Activated T-cell treated with anti-CD3 and anti-CD28 coated beads, Interleukin-2, amount 50 U/mL, for 72 hours (primary cell): Measurements from ENCODE around the gene GRID1. TPM values are rescaled to one million over a fixed set of nuclear protein-coding genes. Genes with fewer than 3 reads are reported as not detected.

Source experiments
- ATAC-seq, 2 donors: fragments of 150-1000 bp; cut with Tn5 transposase; replicated peaks in 1 of 2; 2 replicates each; pipeline ENCODE4 v1.10.0; 2021; ENCODE audit warnings: moderate library complexity in 2 of 2, mild to moderate bottlenecking in 1 of 2
- DNase-seq, 2 donors: peaks; one replicate each; pipeline ENCODE4 v3.0.0; 2021 to 2022; ENCODE audit warnings: mixed read lengths in 1 of 2
- H3K27ac Mint-ChIP-seq: one replicate; pipeline ENCODE4 v1.8.0; 2022; ENCODE audit warnings: mild to moderate bottlenecking, moderate library complexity, mixed read lengths
- H3K27me3 Mint-ChIP-seq: one replicate; pipeline ENCODE4 v1.8.0; 2022; ENCODE audit warnings: low read depth, mixed read lengths
- H3K36me3 Mint-ChIP-seq, 2 donors: one replicate each; pipeline ENCODE4 v1.8.0; 2022; ENCODE audit warnings: mixed read lengths in 2 of 2, mild to moderate bottlenecking in 1 of 2; ENCODE audit not compliant: insufficient read depth in 2 of 2
- H3K4me1 Mint-ChIP-seq: one replicate; pipeline ENCODE4 v1.8.0; 2022; ENCODE audit warnings: low read depth, mixed read lengths
- H3K4me3 Mint-ChIP-seq, 2 donors: one replicate each; pipeline ENCODE4 v1.8.0; 2022; ENCODE audit warnings: mild to moderate bottlenecking in 2 of 2, mixed read lengths in 2 of 2, moderate library complexity in 2 of 2
- H3K9me3 Mint-ChIP-seq, 2 donors: one replicate each; pipeline ENCODE4 v1.8.0; 2022; ENCODE audit warnings: mixed read lengths in 2 of 2
- total RNA-seq, 2 donors: library from RNA; stranded (reverse); gene quantifications; one replicate each; pipeline ENCODE4 v1.2.3, GENCODE V29; 2022

GRID1 gene
- total RNA-seq, 2 donors from 2014 or later, result not detected

DNA sequence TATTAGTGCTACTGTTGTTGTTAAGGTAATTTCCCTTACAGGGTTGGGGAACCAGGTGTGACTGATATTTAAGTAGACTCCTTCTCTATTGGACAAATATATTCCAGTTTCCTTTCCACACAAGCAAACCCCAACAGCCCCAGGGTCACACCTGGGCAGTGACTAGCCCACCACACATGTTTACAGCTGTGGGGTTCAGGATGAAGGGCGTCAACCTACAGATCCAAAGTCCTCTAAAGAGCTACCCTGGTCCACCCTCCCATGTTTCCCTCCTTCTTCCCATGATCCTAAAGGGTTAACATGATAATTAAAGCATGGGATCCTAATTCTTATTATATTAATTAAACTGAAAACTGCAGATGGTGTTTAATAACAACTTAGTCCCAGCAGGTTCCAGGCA, 701.5 kb downstream of the GRID1 start:
- H3K36me3 Mint-ChIP-seq, result no peaks in the 10 kb centered on the region
- no peak for DNase-seq
- H3K4me1 Mint-ChIP-seq, result no peaks in the 10 kb centered on the region
- no peaks in the 10 kb centered on the region for H3K9me3 Mint-ChIP-seq
- no peak overlapping the region for H3K27ac Mint-ChIP-seq
- H3K27me3 Mint-ChIP-seq, result no peaks in the 10 kb centered on the region
- no peak overlapping the region for H3K4me3 Mint-ChIP-seq
- ATAC-seq, result no peak

DNA sequence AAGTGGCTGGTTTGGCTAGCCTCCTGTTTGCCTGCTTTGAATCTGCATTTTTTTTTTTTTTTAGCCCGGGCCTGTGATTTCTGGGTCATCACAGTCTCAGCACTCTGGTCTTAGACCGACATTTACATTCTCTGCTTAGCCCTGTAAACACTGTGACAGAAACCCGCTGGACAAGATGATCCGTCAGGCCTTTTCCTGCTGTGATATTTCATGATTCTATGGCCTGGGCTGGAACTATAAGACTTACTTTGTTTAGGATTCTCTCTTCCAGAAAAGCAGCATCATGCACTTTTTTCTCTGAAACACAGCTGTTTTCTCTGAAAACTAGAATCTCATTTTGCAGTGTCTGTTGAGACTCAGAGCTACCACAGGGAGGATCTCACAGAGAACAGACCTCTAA, 705.5 kb downstream of the GRID1 start:
- Mint-ChIP-seq H3K36me3 (no peaks in the 10 kb centered on the region), H3K27ac (no peak overlapping the region), H3K4me3 (no peak overlapping the region), H3K4me1 (no peaks in the 10 kb centered on the region), H3K27me3 (peaks cover 12% of the 10 kb centered on the region), H3K9me3 (no peaks in the 10 kb centered on the region)
- ATAC-seq, result no peak
- DNase-seq, result no peak

DNA sequence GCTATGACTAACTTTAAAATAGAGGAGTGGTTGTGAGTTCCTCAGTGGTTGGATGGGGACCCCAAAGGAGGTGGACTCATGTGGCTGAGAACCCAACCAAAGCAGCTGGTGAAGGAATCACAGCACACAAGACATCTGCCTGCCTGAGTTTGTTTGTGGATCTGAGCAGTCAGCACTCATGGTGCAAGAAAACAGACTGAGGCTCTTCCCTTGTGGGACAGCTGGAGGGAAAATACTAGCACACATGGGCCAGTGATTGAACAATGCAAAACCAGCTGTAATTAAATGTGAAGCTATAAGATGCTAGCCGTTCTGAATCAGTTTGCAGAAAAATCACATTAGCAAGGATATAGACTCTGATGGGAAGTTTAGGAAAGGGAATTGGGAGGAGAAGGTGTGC, 707.3 kb downstream of the GRID1 start:
- DNase-seq (no peak), ATAC-seq (no peak)
- H3K27ac Mint-ChIP-seq, result no peak overlapping the region
- no peak overlapping the region for H3K4me3 Mint-ChIP-seq
- H3K36me3 Mint-ChIP-seq, result no peaks in the 10 kb centered on the region
- H3K4me1 Mint-ChIP-seq, result no peaks in the 10 kb centered on the region
- H3K27me3 Mint-ChIP-seq, result peaks cover 12% of the 10 kb centered on the region
- H3K9me3 Mint-ChIP-seq, result no peaks in the 10 kb centered on the region

DNA sequence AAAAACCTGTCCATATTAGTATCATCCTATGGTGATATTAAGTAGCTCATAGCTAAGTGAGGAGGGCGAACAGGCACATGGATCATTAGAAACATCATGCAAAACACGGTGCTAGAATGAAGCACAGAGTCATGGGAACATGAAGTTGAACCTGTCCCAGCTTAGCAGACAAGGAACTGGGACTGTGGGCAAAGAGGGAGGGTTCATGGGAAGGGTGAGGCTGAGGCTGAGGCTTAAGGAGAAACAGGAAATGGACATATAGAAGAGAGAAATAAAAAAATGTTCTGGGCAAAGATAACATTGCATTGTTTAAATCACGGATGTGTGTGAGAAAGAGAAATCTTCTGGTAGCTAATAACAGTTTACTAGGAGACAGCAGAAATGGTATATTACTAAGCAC, 708.1 kb downstream of the GRID1 start:
- no peaks in the 10 kb centered on the region for H3K4me1 Mint-ChIP-seq
- peaks cover 12% of the 10 kb centered on the region for H3K27me3 Mint-ChIP-seq
- H3K9me3 Mint-ChIP-seq, result no peaks in the 10 kb centered on the region
- no peak for DNase-seq
- H3K36me3 Mint-ChIP-seq, result no peaks in the 10 kb centered on the region
- H3K27ac Mint-ChIP-seq, result no peak overlapping the region
- H3K4me3 Mint-ChIP-seq, result no peak overlapping the region
- no peak for ATAC-seq

DNA sequence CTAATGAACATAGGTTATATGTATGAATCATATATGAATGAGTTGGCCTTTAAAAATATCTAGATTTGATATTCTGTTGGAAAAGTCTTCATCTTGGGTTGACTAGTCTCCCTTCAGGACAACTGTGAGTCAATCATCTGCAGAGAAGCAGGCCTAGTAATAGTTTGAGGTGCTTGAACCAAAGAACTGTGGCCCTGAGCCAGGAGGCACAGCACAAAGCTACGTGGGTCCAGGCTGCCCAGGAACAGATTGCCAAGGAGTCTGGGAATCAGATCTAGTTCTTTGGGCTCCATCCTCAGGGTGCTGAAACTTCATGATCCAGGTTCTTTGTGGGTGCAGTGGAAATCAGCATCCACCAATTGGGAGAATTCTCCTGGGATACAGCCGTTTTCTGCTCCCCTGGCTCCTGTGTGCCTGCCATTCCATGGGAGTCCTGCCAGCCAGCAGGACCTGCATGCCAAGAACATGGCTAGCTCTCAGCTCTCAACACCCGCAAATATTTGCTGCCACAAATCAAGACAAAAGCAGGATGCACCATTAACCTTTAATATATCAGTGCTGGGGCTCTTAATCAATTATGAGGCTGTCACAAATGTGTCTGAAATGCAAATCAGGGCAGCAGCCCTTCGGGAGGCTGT, 709.0 kb downstream of the GRID1 start:
- Mint-ChIP-seq H3K27me3 (peaks cover 12% of the 10 kb centered on the region), H3K27ac (no peak overlapping the region), H3K4me3 (no peak overlapping the region), H3K9me3 (no peaks in the 10 kb centered on the region), H3K36me3 (no peaks in the 10 kb centered on the region), H3K4me1 (no peaks in the 10 kb centered on the region)
- DNase-seq, result no peak
- no peak for ATAC-seq

DNA sequence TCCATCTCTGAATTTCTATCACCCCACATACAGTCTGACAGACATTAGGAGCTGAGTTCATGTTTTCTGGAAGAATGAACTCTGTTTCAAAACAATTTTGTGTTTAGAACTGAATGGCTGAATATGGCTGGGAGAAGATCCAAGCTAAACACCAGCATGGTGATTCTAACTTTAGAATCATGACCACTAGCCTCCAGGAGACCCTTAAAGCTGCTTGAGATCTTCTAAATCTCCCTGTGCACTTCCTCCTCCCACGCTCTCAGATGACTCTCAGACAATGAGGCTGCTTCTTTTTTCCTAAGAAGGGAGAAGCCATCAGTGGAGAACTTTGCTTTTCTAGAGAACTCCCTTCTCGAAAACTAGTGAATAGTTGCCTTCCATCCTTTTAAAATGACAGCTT, 711.2 kb downstream of the GRID1 start:
- Mint-ChIP-seq H3K36me3 (no peaks in the 10 kb centered on the region), H3K27me3 (peaks cover 12% of the 10 kb centered on the region), H3K4me3 (no peak overlapping the region), H3K27ac (no peak overlapping the region), H3K4me1 (no peaks in the 10 kb centered on the region), H3K9me3 (no peaks in the 10 kb centered on the region)
- ATAC-seq (no peak), DNase-seq (no peak)

DNA sequence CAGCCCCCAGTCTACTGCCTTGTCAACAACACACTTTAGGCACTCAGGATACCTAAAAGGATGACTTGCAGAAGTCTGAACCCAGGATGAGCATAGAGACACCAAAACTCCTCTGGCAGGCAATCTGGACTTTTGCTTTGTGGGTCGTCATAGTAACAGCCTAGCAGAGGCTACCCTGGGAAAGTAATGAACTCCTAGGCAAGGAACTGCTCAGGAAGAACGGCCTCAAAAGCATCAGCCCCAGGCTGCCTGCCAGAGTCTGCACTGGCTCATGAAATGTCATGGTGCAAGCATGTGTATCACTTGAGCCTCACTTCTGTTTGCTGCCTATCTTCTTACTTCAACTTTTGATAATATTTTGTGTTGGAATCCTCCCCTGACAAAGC, 715.1 kb downstream of the GRID1 start:
- no peak overlapping the region for H3K27ac Mint-ChIP-seq
- H3K27me3 Mint-ChIP-seq, result no peaks in the 10 kb centered on the region
- no peaks in the 10 kb centered on the region for H3K9me3 Mint-ChIP-seq
- H3K36me3 Mint-ChIP-seq, result no peaks in the 10 kb centered on the region
- H3K4me1 Mint-ChIP-seq, result no peaks in the 10 kb centered on the region
- ATAC-seq (no peak), DNase-seq (no peak)
- no peak overlapping the region for H3K4me3 Mint-ChIP-seq

DNA sequence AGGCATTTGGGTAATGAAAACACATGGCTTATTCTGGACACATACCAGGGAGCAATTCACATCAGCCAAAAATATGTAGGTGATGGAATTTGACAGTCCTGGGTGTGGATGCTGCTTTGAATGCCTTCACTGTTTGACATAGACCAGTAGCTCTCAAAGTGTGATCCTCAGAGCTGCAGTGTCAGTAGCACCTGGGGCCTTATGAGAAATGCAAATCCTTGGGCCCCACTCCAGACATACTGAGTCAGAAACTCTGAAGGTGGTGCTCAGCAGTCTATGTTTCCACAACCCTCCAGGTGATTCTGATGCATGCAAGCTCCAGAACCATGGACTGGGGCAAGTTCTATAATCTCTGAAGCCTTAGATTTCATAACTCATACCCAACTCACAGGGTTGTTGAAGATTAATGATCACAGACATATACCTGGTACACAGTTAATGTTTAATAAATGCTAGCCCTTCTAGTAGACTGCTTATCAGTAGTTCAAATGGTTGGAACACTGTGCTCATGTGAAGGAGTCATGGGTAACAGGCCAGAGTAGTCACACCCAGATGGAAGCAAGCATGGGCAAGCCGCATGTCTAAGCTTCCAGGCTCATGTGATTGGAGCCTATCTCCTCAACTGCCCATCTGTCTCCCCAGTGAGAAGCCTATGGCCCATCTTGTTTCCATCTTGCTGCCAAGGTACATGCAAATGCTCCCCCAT, 715.7 kb downstream of the GRID1 start:
- Mint-ChIP-seq H3K36me3 (no peaks in the 10 kb centered on the region), H3K9me3 (no peaks in the 10 kb centered on the region), H3K4me3 (no peak overlapping the region), H3K27ac (no peak overlapping the region), H3K27me3 (no peaks in the 10 kb centered on the region), H3K4me1 (no peaks in the 10 kb centered on the region)
- ATAC-seq (no peak), DNase-seq (no peak)

DNA sequence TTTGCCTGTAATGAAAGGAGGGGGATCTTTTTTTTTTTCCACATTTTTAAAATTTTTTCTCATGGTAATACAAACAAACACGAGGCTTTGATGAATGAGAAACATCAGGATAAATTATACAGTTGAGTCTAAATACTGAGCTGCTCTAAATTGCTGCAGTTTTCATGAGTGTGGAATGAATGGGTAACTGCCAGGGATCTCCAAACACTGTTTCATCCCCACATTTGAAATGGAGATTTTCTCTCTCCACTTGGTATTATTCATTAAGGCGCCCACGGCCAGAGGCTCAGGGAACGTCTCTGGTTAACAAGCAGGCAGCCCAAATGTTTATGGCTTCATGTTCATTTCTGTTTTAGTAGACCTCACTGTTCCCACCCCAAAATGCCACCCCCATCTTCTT, 717.1 kb downstream of the GRID1 start:
- Mint-ChIP-seq H3K36me3 (no peaks in the 10 kb centered on the region), H3K27me3 (no peaks in the 10 kb centered on the region), H3K4me3 (no peak overlapping the region), H3K27ac (no peak overlapping the region), H3K4me1 (no peaks in the 10 kb centered on the region), H3K9me3 (no peaks in the 10 kb centered on the region)
- DNase-seq (no peak), ATAC-seq (no peak)

DNA sequence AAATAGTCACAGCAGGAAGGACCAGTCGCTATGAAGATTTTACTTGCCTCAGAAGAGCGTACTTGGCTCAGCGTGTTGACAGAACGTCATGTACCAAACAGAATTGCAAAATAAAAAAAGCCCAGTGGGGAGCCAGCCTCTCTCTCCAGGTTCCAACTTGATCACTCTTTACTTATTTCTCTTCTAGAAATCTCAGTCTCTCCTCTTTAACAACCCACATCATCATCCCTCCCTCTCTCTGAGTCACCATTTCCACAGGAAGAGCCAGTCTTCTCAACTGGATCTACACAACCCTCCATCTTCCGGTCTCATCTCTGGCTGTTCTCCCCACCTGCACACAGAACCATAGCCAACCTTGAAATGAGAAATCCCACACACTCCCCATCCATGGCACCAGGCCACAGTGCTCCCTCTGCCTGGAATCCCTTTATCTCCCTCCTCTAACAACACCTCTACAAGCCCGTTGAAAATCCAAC, 718.3 kb downstream of the GRID1 start:
- Mint-ChIP-seq H3K4me1 (no peaks in the 10 kb centered on the region), H3K27ac (no peak overlapping the region), H3K27me3 (no peaks in the 10 kb centered on the region), H3K36me3 (no peaks in the 10 kb centered on the region), H3K4me3 (no peak overlapping the region), H3K9me3 (no peaks in the 10 kb centered on the region)
- ATAC-seq (no peak), DNase-seq (no peak)

DNA sequence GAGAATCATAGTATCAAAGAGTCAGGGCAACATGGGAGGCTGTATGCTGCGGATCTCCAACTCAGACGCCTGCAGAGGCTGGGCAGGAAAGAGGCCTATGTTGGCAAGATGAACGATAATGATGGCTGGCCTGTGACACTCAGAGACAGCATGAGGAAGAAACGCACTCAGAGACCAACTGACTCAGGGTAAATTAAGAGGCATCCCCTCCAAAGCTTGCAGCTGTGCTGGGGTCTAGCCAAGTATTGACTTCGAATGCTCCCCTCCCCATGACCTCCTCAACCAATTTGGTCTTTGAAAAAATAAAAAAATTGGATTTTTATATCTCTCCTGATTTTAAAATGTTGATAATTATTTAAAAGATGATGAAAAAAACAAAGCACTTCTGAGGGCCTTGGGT, 718.9 kb downstream of the GRID1 start:
- no peak overlapping the region for H3K4me3 Mint-ChIP-seq
- no peaks in the 10 kb centered on the region for H3K9me3 Mint-ChIP-seq
- no peaks in the 10 kb centered on the region for H3K36me3 Mint-ChIP-seq
- no peak for DNase-seq
- ATAC-seq, result no peak
- H3K27ac Mint-ChIP-seq, result no peak overlapping the region
- no peaks in the 10 kb centered on the region for H3K4me1 Mint-ChIP-seq
- no peaks in the 10 kb centered on the region for H3K27me3 Mint-ChIP-seq

DNA sequence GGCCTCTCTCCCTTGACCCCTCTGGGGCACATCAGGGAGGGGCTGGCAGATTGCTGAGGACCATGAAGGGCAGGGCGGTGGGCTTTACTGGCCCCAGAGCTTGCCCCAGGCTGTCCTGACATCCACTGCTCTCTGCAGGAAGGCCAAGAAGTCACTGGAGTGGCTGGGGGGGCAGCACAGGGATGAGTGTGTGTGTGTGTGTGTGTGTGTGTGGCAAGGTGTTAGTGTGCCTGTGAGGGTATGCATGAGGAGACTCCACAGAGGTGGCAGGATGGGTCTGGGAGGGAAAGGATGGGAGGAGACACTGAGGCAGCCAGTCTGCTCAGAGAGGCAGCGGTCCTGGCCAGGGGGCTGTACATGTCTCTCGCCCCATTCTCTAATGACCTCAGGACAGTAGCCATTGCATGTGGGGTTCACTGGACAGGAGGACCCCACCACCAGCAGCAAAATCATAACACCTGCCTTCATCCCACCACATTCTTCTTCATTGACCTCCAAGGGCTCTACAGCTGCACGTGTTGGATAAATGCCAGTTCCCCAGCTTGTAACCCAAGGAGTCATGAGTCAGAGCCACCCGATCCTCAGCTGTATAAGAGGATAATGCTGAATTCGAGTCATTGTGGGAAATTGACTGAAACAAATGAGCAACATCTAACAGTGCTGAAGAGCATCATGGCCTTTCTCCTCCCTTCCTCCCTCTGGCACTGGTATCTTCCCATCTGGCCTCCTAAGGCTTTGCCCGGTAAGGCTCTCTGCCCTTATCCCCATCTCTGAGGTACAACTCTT, 720.5 kb downstream of the GRID1 start:
- Mint-ChIP-seq H3K27ac (no peak overlapping the region), H3K9me3 (no peaks in the 10 kb centered on the region)
- no peak for ATAC-seq

DNA sequence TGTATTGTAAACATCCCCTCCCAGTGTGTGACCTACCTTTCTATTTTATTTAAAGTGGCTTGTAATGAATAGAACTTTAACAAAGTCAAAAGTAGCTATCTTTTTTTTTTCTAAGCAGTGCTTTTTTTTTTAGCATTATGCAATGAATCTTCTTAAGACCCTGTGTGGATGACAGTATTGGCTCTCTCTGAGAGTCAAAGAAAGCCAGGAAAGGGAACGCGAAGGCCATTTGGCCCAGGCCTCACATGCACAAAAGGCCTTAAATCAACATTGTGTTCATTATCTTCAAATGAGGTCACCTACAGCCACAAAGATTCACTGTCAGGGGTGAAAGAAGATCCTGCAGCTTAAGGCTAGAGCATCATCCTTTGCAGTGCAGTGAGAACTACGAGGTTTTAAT, 721.5 kb downstream of the GRID1 start:
- no peaks in the 10 kb centered on the region for H3K9me3 Mint-ChIP-seq
- no peak overlapping the region for H3K27ac Mint-ChIP-seq
- no peaks in the 10 kb centered on the region for H3K4me1 Mint-ChIP-seq
- no peaks in the 10 kb centered on the region for H3K27me3 Mint-ChIP-seq
- DNase-seq, result no peak
- no peak for ATAC-seq
- no peaks in the 10 kb centered on the region for H3K36me3 Mint-ChIP-seq
- H3K4me3 Mint-ChIP-seq, result no peak overlapping the region

More for the DNA sequence above, 720.5 kb downstream of the GRID1 start:
- H3K27me3 Mint-ChIP-seq, result no peaks in the 10 kb centered on the region
- no peaks in the 10 kb centered on the region for H3K4me1 Mint-ChIP-seq
- no peak for DNase-seq
- H3K4me3 Mint-ChIP-seq, result no peak overlapping the region
- H3K36me3 Mint-ChIP-seq, result no peaks in the 10 kb centered on the region
